ENCODE measurements around the gene SEC14L2.
"Not testable (repeated sequence)": the region's sequence is repeated elsewhere in the genome, so short reads cannot be mapped to it uniquely, and the experiment has no call there.

Gene SEC14L2

DNA sequence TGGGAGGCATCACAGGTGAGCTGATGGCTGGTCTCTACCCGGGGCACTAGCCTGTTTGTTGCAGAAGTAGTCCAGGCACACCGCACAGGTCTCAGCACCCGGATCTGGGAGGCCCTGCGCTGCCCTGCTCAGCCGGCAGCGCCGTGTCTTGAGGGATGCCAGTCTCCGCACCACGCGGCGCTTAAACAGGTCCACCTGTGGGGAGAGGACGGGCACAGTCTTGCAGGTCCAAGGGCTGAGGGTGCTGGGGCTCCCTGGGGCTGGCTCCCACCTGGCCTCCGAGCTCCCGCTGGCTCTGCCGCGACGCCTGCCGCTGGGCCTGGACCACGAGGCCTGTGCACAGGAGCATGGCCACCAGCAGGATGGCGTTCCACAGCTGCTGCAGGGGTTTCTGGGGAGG is 16.8 kb upstream of the SEC14L2 start:
- DNase-seq, result no peak

DNA sequence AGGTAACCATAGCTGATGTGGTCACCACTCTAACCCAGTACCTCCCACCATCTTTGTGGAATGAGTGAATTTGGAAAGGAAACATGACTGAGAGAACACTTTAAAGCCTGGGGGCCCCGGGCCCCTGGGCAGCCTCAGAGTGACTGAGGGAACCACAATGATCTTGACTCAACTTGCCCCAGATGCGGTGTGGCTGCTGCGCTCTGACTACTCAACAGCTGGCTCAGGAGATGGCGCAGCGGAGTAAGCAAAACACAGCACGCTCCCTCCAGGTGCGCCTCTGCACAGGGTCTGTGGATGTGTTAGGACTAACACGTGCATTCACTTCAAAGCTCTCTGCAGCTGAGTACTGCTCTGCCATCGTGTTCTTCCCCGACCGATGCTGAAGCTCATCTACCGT is 15.6 kb upstream of the SEC14L2 start:
- peak; percentile 60 for DNase-seq

- no peak for DNase-seq
Measured at GRCh38 chr22:30382340-30382739, 14.5 kb upstream of the SEC14L2 start.

DNA sequence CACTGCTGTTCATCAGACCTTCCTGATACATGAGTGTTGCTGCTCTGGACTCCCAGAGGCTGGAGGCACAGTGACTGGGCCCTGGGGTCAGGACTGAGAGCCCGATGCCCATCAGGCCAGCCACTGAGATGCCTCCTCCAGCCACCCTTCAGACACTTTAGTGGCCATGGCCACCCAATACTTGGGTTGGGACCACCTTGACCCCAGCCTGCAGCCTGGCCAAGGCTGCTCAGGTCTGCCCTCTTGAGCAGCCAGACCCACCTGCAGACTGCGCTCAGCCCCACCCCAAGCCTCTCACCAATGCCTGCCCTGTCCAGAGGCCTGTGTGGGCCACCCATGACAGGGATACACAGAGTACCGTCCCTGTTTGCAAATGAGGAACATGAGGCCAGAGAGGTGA is 13.8 kb upstream of the SEC14L2 start:
- DNase-seq, result no peak

DNA sequence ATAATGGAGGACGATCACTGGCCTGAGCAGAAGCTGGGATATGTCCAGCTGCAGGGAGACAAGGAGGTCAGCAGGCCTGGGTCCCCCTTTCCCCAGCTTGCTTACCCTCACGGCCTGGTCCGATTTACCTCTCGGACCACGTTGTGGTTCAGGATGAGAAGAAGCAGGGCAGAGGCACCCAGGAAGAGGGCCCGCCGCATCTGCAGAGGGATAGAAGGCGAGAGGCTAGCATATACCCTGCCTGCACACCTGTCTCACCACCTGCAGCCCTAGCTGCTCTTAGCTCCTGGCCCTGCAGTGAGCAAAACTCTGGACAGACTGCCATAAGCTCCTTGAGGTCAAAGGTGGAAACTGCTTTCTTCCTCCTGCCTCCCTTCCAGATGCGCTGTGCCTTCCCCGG is 10.9 kb upstream of the SEC14L2 start:
- no peak for DNase-seq

- no peak for DNase-seq
Measured at GRCh38 chr22:30386608-30386959, 10.2 kb upstream of the SEC14L2 start.

- peak; percentile 86 for DNase-seq
Measured at GRCh38 chr22:30386960-30387827, 9.6 kb upstream of the SEC14L2 start, which contains the start of gene RNF215. RNF215 (minus strand) TSS chr22:30387411; CDS start chr22:30387313, 98 bp downstream.

DNA sequence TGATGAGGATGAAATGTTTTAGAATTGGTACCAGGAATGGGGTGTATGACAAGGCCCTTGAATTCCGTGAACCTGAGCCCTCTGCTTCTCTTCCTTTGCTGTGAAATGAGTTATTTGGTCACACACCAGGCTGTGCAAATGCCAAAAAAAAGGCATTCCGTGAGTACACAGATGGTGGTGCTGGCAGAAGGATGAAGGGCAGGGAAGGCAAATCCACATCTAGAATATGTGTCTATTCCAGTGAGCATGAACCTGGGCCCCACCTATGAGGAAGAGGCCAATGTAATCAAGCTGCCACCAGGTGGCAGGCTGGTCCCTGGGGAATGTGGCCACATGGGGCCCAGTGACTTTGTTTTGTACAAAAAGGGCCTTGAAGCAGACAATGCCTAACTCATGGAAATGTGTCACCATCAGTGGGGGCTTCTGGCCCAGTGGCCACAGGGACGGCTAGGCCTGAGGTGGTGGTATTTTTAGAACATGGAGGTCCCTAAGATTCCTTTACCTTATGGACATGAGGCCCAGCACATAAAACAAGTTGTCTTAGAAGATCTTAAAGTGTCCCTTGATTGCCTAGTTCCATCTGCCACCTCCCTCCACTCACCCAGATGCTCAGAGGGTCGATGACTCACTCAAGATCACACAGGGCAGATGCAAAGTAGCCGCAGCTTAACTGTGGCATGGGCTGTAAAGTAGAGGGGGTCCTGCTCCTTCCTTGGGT is 5.7 kb upstream of the SEC14L2 start:
- peak; percentile 83 for DNase-seq

DNA sequence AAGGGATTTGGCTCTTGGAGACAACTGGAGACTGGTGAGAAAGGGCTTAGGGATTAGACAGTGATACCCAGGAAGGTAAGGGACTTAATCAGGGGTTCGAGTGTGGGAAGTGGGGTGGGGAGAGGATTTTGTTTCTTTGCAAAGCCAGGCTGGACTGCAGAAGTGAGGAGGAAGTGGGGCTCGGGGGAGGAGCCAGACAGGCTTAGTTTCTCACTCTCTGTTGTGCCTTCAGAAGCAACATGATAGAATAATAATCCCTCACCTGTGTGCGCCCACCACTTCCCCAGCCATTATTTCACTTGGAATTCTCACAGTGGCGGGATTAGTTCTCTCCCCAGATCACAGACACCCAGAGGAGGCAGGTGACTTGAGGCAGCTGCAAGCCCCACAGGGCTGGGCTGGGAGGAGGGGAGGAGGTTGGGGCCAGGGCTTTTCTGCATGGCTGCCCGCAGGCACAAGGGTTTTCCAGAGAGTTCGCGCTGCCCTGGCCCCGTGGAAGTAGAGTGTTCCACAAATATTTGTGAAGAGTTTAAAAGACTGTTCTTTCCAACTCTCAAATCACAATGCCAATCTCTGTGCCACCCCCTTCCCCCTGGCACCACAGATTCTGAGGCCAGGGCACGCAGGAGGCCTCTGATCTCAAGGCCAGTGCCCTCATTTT is 4.0 kb upstream of the SEC14L2 start:
- no peak for DNase-seq

DNA sequence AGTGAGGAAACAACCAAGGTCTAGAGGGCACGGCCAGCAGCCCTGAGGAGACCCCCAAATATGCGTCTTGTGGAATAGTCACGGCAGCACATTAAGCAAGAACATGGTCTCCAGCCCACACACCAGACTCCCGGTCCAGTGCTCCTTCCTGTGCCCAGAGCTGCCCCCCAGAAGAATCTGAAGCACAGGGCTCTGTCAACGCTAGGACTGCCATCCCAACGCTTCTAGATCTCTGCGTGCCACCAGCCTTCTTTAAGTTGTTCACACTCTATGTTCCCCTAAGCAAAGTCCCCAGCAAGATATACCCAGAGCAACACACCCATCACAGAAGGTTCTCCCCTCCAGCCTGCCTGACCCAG is 3.5 kb upstream of the SEC14L2 start:
- no peak for DNase-seq

- DNase-seq, result no peak
Measured at GRCh38 chr22:30393885-30394284, 2.9 kb upstream of the SEC14L2 start.

GRCh38 chr22:30397656-30398635 is 1.1 kb downstream of the SEC14L2 start:
- DNase-seq, result no peak

- no peak for DNase-seq
Measured at GRCh38 chr22:30398685-30399680, 2.2 kb downstream of the SEC14L2 start.

DNA sequence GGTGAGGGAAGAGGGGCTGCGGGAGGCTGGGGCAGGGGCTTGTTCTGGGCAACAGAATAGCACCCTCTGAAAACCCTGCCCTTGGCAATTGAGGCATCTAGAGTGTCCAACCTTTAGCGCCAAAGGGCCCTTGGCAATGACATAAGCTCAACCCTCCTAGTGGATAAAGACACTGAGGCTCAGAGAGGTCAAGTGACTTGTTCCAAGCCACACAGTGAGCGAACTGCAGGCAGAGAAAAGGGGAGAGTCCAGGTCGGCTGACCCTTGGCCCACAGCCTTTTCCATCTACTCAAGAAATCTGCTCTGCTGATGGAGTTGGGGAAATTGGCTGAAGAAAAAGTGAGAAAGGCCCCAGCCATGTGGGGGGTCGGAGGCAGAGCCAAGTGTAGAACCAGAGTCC is 2.9 kb downstream of the SEC14L2 start:
- no peak for DNase-seq

GRCh38 chr22:30400159-30400558 is 3.3 kb downstream of the SEC14L2 start:
- no peak for DNase-seq

DNA sequence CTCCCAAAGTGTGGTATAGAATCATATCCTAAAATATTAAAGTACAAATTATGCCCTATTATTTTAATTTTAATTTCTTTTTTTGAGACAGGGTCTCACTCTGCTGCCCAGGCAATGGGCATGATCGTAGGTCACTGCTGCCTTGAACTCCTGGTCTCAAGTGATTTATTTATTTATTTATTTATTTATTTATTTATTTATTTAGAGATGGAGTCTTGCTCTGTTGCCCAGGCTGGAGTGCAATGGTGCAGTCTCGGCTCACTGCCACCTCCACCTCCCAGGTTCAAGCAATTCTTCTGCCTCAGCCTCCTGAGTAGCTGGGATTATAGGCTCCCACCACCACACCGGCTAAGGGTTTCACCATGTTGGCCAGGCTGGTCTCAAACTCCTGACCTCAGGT is 4.2 kb downstream of the SEC14L2 start:
- not testable (repeated sequence) for DNase-seq

- DNase-seq, result no peak
Measured at GRCh38 chr22:30402028-30402765, 5.4 kb downstream of the SEC14L2 start.

GRCh38 chr22:30402766-30403104 is 5.9 kb downstream of the SEC14L2 start:
- not testable (repeated sequence) for DNase-seq

DNA sequence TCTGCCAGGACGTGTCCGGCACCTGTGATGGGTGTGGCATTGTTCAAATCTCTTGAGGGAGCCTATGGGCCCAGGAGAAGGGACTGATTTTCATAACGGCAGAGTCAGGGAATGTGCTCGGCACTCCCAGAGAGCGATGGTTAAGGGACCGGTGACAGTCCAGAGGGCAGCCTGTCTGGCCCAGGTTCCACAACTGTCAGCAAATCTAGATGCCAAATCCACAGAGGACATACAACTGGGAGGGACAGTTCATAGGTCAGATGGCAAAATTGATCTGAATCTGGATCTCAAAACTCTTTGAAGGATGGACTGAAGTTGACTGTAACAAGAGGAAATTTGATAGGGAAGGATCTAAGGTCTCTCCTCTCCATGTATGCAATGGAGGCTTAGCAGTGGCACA is 7.5 kb downstream of the SEC14L2 start:
- no peak for DNase-seq

DNA sequence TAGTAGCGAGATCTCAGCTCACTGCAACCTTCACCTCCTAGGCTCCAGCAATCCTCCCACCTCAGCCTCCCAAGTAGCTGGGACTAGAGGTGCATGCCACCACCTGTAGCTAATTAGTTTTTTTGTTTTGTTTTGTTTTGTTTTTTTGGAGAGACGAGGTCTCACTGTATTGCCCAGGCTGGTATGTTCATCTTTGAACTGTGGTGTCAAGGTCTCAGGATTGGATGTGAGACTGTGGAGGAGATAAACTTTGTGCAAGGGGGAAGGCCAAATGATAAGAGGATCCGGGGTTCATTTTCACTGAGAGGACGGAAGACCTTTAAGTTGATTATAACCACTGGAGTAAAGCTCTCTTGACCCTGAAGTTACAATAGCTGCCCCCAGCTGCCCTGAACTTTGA is 8.9 kb downstream of the SEC14L2 start:
- DNase-seq, result no peak

DNA sequence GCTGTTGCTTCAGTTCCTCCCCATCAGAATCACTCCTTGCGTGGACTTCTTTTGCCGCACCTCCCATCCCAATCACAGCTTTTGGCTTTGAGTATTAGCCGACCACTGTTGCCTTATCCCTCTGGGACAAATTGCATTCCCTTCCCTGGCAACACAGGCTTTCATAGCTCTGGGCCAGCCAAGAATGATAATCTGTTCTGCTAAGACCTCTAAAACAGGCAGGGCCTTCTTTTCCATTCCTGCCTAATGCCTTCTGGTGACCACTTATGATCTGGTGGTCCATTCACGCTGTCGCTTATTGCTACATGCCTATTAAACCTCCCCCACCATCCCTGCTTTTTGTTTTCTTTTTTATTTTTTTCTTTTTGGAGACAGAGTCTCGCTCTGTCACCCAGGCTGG is 9.6 kb downstream of the SEC14L2 start:
- DNase-seq, result no peak

All from stimulated activated CD8-positive, alpha-beta memory T cell treated with anti-CD3 and anti-CD28 coated beads, Interleukin-4, amount 100 ng/mL, for 48 hours (primary cell).